Vagina (tissue), 2 donors: ENCODE data around the gene TSPAN9. TPM values are rescaled to one million over a fixed set of nuclear protein-coding genes. Genes with fewer than 3 reads are reported as not detected.
A peak's percentile ranks its signal among the peaks of the same experiment; 100 is the strongest.

Experiments used
- DNase-seq, 2 donors: peaks; one replicate each; pipeline ENCODE4 v3.0.0-alpha.2; 2017; ENCODE audit errors: extremely low spot score in 2 of 2
- H3K27ac ChIP-seq: fragments of 200-600 bp; sonication (generic); one replicate; pipeline ENCODE4 v1.5.1; 2019
- H3K27me3 ChIP-seq: fragments of 200-600 bp; sonication (generic); one replicate; pipeline ENCODE4 v1.5.1; 2019
- H3K36me3 ChIP-seq, 2 donors: fragments of 200-600 bp; sonication (generic); one replicate each; pipeline ENCODE4 v1.5.1; 2017 to 2019
- H3K4me1 ChIP-seq: fragments of 200-600 bp; sonication (generic); one replicate; pipeline ENCODE4 v1.5.1; 2019
- H3K4me3 ChIP-seq, 2 donors: fragments of 200-600 bp; sonication (generic); 1 replicate in 1 of 2; 2 replicates in 1 of 2; pipeline ENCODE4 v1.5.1; 2016 to 2019
- H3K9me3 ChIP-seq: fragments of 200-600 bp; sonication (generic); one replicate; pipeline ENCODE4 v1.5.1; 2019
- CTCF ChIP-seq, 3 experiments: fragments of 450-650 bp in 2 of 3; fragments of 200-600 bp in 1 of 3; sonication (generic) in 1 of 3; IDR thresholded peaks; one replicate each; pipeline ENCODE4 v1.5.1; 2017 to 2019; ENCODE audit warnings: antibody characterized with exemption in 3 of 3, mild to moderate bottlenecking in 2 of 3, moderate library complexity in 2 of 3
- POLR2A ChIP-seq, 2 donors: fragments of 450-650 bp; IDR thresholded peaks; one replicate each; pipeline ENCODE4 v1.6.1; 2017; ENCODE audit warnings: antibody characterized with exemption in 2 of 2, mild to moderate bottlenecking in 2 of 2, moderate library complexity in 2 of 2
- POLR2AphosphoS5 ChIP-seq, 2 donors: sonication (generic); formaldehyde crosslinking; IDR thresholded peaks; one replicate each; pipeline ENCODE4 v1.9.0; 2017; ENCODE audit warnings: antibody characterized with exemption in 2 of 2, mild to moderate bottlenecking in 2 of 2, low read depth in 1 of 2; ENCODE audit not compliant: insufficient read depth in 1 of 2
- intact Hi-C: fragments of 100-400 bp; cut with DNase I; formaldehyde crosslinking; loops from one replicate; pipeline ENCODE4 v1.15.1; 2023
- total RNA-seq: library from RNA; depleted of rRNA; stranded (reverse); fragments of >200 nt; gene quantifications from one replicate; pipeline ENCODE4 v1.2.3, GENCODE V29; 2016

Gene TSPAN9
- total RNA-seq, 1 donor from 2014 or later, result 32.2 TPM

GRCh38 chr12:3119192-3119755 lies 42.1 kb downstream of the TSPAN9 start:
- intact Hi-C loops, result no loop called here
- TF ChIP-seq CTCF (IDR thresholded peaks at IDR 0.05) (no peak), POLR2A (IDR thresholded peaks at IDR 0.05) (no peak), POLR2AphosphoS5 (IDR thresholded peaks at IDR 0.05; ENCODE audit: insufficient read depth in 1 of 2, low read depth in 1 of 2) (no peak)
- H3K4me1 ChIP-seq, result peaks cover 60% of the 10 kb centered on the region
- no peaks in the 10 kb centered on the region for H3K9me3 ChIP-seq
- H3K27me3 ChIP-seq, result no peaks in the 10 kb centered on the region
- peak overlapping the region; percentile 73 for H3K27ac ChIP-seq
- no peak for DNase-seq
- no peak overlapping the region for H3K4me3 ChIP-seq
- H3K36me3 ChIP-seq, result no peaks in the 10 kb centered on the region

GRCh38 chr12:3119756-3120601 lies 42.8 kb downstream of the TSPAN9 start:
- no peaks in the 10 kb centered on the region for H3K27me3 ChIP-seq
- no peaks in the 10 kb centered on the region for H3K9me3 ChIP-seq
- TF ChIP-seq POLR2A (IDR thresholded peaks at IDR 0.05), result no peak
- TF ChIP-seq POLR2AphosphoS5 (IDR thresholded peaks at IDR 0.05; ENCODE audit: insufficient read depth in 1 of 2, low read depth in 1 of 2), result peak in 1 of 2 donors; percentile 31
- TF ChIP-seq CTCF (IDR thresholded peaks at IDR 0.05), result no peak
- H3K4me1 ChIP-seq, result peaks cover 60% of the 10 kb centered on the region
- H3K27ac ChIP-seq, result peak overlapping the region; percentile 73
- intact Hi-C loops, result no loop called here
- no peak for DNase-seq
- H3K4me3 ChIP-seq, result no peak overlapping the region
- H3K36me3 ChIP-seq, result no peaks in the 10 kb centered on the region

GRCh38 chr12:3120701-3121100 lies 43.5 kb downstream of the TSPAN9 start:
- no peak overlapping the region for H3K4me3 ChIP-seq
- H3K27ac ChIP-seq, result peak overlapping the region; percentile 73
- no peak for TF ChIP-seq POLR2AphosphoS5 (IDR thresholded peaks at IDR 0.05; ENCODE audit: insufficient read depth in 1 of 2, low read depth in 1 of 2)
- no peak for TF ChIP-seq CTCF (IDR thresholded peaks at IDR 0.05)
- no peak for TF ChIP-seq POLR2A (IDR thresholded peaks at IDR 0.05)
- no peaks in the 10 kb centered on the region for H3K27me3 ChIP-seq
- H3K4me1 ChIP-seq, result peaks cover 60% of the 10 kb centered on the region
- H3K36me3 ChIP-seq, result no peaks in the 10 kb centered on the region
- intact Hi-C loops, result no loop called here
- no peak for DNase-seq
- no peaks in the 10 kb centered on the region for H3K9me3 ChIP-seq

GRCh38 chr12:3122841-3123678 lies 45.9 kb downstream of the TSPAN9 start:
- Histone ChIP-seq H3K9me3 (no peaks in the 10 kb centered on the region), H3K27ac (no peak overlapping the region), H3K36me3 (no peaks in the 10 kb centered on the region), H3K4me3 (no peak overlapping the region), H3K4me1 (peaks cover 40% of the 10 kb centered on the region), H3K27me3 (no peaks in the 10 kb centered on the region)
- TF ChIP-seq POLR2A (IDR thresholded peaks at IDR 0.05) (no peak), CTCF (IDR thresholded peaks at IDR 0.05) (peak in 1 of 3 experiments; percentile 9), POLR2AphosphoS5 (IDR thresholded peaks at IDR 0.05; ENCODE audit: insufficient read depth in 1 of 2, low read depth in 1 of 2) (peak; percentile 54 to 81)
- intact Hi-C loops, result no loop called here
- no peak for DNase-seq
